ENCODE data around the gene CCDC60.

GRCh38 chr12:119574255-119574654, 239.7 kb downstream of the CCDC60 start:
- TF ChIP-seq, protein P1, sequence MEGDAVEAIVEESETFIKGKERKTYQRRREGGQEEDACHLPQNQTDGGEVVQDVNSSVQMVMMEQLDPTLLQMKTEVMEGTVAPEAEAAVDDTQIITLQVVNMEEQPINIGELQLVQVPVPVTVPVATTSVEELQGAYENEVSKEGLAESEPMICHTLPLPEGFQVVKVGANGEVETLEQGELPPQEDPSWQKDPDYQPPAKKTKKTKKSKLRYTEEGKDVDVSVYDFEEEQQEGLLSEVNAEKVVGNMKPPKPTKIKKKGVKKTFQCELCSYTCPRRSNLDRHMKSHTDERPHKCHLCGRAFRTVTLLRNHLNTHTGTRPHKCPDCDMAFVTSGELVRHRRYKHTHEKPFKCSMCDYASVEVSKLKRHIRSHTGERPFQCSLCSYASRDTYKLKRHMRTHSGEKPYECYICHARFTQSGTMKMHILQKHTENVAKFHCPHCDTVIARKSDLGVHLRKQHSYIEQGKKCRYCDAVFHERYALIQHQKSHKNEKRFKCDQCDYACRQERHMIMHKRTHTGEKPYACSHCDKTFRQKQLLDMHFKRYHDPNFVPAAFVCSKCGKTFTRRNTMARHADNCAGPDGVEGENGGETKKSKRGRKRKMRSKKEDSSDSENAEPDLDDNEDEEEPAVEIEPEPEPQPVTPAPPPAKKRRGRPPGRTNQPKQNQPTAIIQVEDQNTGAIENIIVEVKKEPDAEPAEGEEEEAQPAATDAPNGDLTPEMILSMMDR (IDR thresholded peaks at IDR 0.05; ENCODE audit: low read length), result no peak
- TF ChIP-seq EZH2phosphoT487 (IDR thresholded peaks at IDR 0.05; ENCODE audit: low read length) (no peak), EZH2 (optimal IDR thresholded peaks at IDR 0.05; ENCODE audit: low read depth, low read length) (no peak)

Data from MM.1S (cell line).